GM12878 (cell line): ENCODE measurements around the gene INPP1. TPM values are rescaled to one million over a fixed set of nuclear protein-coding genes. Genes with fewer than 3 reads are reported as not detected.

Source experiments
- ATAC-seq: fragments of 200-7000 bp; cut with Tn5 transposase; 3 replicates; pipeline ENCODE4 v1.9.1; 2020; ENCODE audit warnings: mild to moderate bottlenecking, moderate library complexity
- BruUV-seq: library from RNA; stranded (reverse); fragments of 400-500 nt; replicated peaks from 2 replicates; lab custom pipeline; 2021; lab: Mats Ljungman, UMichigan
- CTCF ChIA-PET: fragments of 300-600 bp; sonication (Branson Sonifier 250); formaldehyde crosslinking; extraction: SDS; loops from one replicate; lab custom pipeline; 2021; ENCODE audit warnings: inconsistent platforms; lab: Yijun Ruan, JAX
- POLR2A ChIA-PET: fragments of 350-600 bp; formaldehyde crosslinking; extraction: SDS; loops from one replicate; lab custom pipeline; 2021; ENCODE audit warnings: inconsistent platforms; lab: Charles Lee
- RAD21 ChIA-PET: fragments of 300-600 bp; sonication (Branson Sonifier 250); formaldehyde crosslinking; loops from one replicate; lab custom pipeline; 2023; ENCODE audit warnings: antibody characterized with exemption; ENCODE audit not compliant: unreplicated experiment; lab: Charles Lee
- SMC1A ChIA-PET: fragments of 300-600 bp; sonication (Branson Sonifier 250); formaldehyde crosslinking; loops from one replicate; lab custom pipeline; 2023; ENCODE audit not compliant: unreplicated experiment, uncharacterized antibody; lab: Charles Lee
- DNase-seq: peaks from one replicate; pipeline ENCODE4 v3.0.0-alpha.2; 2011; ENCODE audit warnings: low read depth, low spot score
- FAIRE-seq: peaks from 3 replicates; lab custom pipeline; 2011; peaks lifted over from hg19 to GRCh38; lab: Jason Lieb, UNC
- H2AFZ ChIP-seq: 2 replicates; pipeline ENCODE4 v1.6.0; 2011; ENCODE audit warnings: low read depth, low read length, control low read depth; ENCODE audit not compliant: control insufficient read depth
- H3K27ac ChIP-seq: 2 replicates; pipeline ENCODE4 v1.5.1; 2011; ENCODE audit warnings: control low read depth; ENCODE audit not compliant: control insufficient read depth, insufficient read depth
- H3K27me3 ChIP-seq, 2 experiments: replicated peaks in 1 of 2; 2 replicates each; pipeline versions ENCODE4 v1.6.0 to v1.6.1; 2011; ENCODE audit warnings: low read length in 1 of 2; ENCODE audit not compliant: control insufficient read depth in 2 of 2, insufficient read depth in 2 of 2
- H3K36me3 ChIP-seq, 2 experiments: 2 replicates each; pipeline ENCODE4 v1.5.1; 2011; ENCODE audit warnings: low read length in 1 of 2; ENCODE audit not compliant: control insufficient read depth in 2 of 2, insufficient read depth in 2 of 2
- H3K4me1 ChIP-seq: 2 replicates; pipeline ENCODE4 v1.6.1; 2011; ENCODE audit warnings: mild to moderate bottlenecking, low read length, moderate library complexity, mixed read lengths; ENCODE audit not compliant: control insufficient read depth, insufficient read depth
- H3K4me2 ChIP-seq: 2 replicates; pipeline ENCODE4 v1.6.0; 2011; ENCODE audit warnings: control low read depth; ENCODE audit not compliant: control insufficient read depth, insufficient read depth
- H3K4me3 ChIP-seq: fragments of 200-600 bp; sonication (generic); 2 replicates; pipeline ENCODE4 v1.5.1; 2016
- H3K79me2 ChIP-seq: 2 replicates; pipeline ENCODE4 v1.6.0; 2011; ENCODE audit warnings: low read length; ENCODE audit not compliant: control insufficient read depth, insufficient read depth
- H3K9ac ChIP-seq: 2 replicates; pipeline ENCODE4 v1.8.0; 2011; ENCODE audit warnings: low read length, control low read depth, mixed read lengths; ENCODE audit not compliant: control insufficient read depth, insufficient read depth
- H3K9me3 ChIP-seq: replicated peaks from 3 replicates; pipeline ENCODE4 v1.5.1; 2011; ENCODE audit warnings: mild to moderate bottlenecking, low read length; ENCODE audit not compliant: control insufficient read depth, insufficient read depth
- H4K20me1 ChIP-seq: 2 replicates; pipeline ENCODE4 v1.6.0; 2011; ENCODE audit not compliant: control insufficient read depth, insufficient read depth
- ATF2 ChIP-seq: IDR thresholded peaks from 2 replicates; pipeline ENCODE4 v1.6.1; 2012; ENCODE audit warnings: low read length, inconsistent platforms
- CHD1 ChIP-seq: IDR thresholded peaks from 2 replicates; pipeline ENCODE4 v1.6.1; 2012; ENCODE audit warnings: low read depth, low read length, improper control_type of control experiment
- CHD2 ChIP-seq: IDR thresholded peaks from 2 replicates; pipeline ENCODE4 v1.6.1; 2011; ENCODE audit warnings: low read depth, low read length, improper control_type of control experiment, borderline replicate concordance
- DPF2 ChIP-seq: fragments of 450-650 bp; IDR thresholded peaks from 2 replicates; pipeline ENCODE4 v1.6.1; 2017; ENCODE audit warnings: mild to moderate bottlenecking
- EED ChIP-seq: sonication (generic); IDR thresholded peaks from 2 replicates; pipeline ENCODE4 v1.6.1; 2016; ENCODE audit warnings: antibody characterized with exemption, low read depth
- ETV6 ChIP-seq, 2 experiments: fragments of 450-650 bp in 1 of 2; IDR thresholded peaks in 1 of 2; conservative IDR thresholded peaks in 1 of 2; 2 replicates each; pipeline ENCODE4 v1.6.1; 2014; ENCODE audit warnings: antibody characterized with exemption in 1 of 2, borderline replicate concordance in 1 of 2, low read depth in 1 of 2, mild to moderate bottlenecking in 1 of 2, moderate library complexity in 1 of 2
- EZH2 ChIP-seq: IDR thresholded peaks from 2 replicates; pipeline ENCODE4 v1.6.1; 2012; ENCODE audit warnings: low read depth, mild to moderate bottlenecking, control low read depth, inconsistent platforms, low read length, borderline replicate concordance; ENCODE audit not compliant: control insufficient read depth
- IRF4 ChIP-seq: IDR thresholded peaks from 2 replicates; pipeline ENCODE4 v1.6.1; 2011; ENCODE audit warnings: low read depth, low read length
- PAX5 ChIP-seq: IDR thresholded peaks from 2 replicates; pipeline ENCODE4 v1.6.1; 2011; ENCODE audit warnings: low read depth, low read length, borderline replicate concordance
- RELA ChIP-seq: fragments of 450-650 bp; IDR thresholded peaks from 2 replicates; pipeline ENCODE4 v1.8.0; 2014; ENCODE audit warnings: borderline replicate concordance; ENCODE audit not compliant: partially characterized antibody
- RUNX3 ChIP-seq: IDR thresholded peaks from 2 replicates; pipeline ENCODE4 v1.6.1; 2012; ENCODE audit warnings: low read length, inconsistent platforms
- SMC3 ChIP-seq: IDR thresholded peaks from 2 replicates; pipeline ENCODE4 v1.6.1; 2011; ENCODE audit warnings: low read length, improper control_type of control experiment, borderline replicate concordance
- SREBF2 ChIP-seq: IDR thresholded peaks from 2 replicates; pipeline ENCODE4 v1.6.1; 2012; ENCODE audit warnings: mild to moderate bottlenecking, low read length
- ZBTB11 ChIP-seq: fragments of 450-650 bp; formaldehyde crosslinking; IDR thresholded peaks from 2 replicates; pipeline ENCODE4 v1.5.0; 2022; ENCODE audit warnings: mild to moderate bottlenecking, missing genetic modification characterization
- ZNF217 ChIP-seq: fragments of 450-650 bp; IDR thresholded peaks from 2 replicates; pipeline ENCODE4 v1.6.1; 2017; ENCODE audit warnings: antibody characterized with exemption, mild to moderate bottlenecking
- WGBS: methylation state at CpG from one replicate; pipeline ENCODE4 v1.1.6; 2016; ENCODE audit warnings: low lambda C conversion rate; ENCODE audit not compliant: insufficient replicate concordance, insufficient coverage; ENCODE audit errors: missing lambda C conversion rate; 5-methylcytosine and 5-hydroxymethylcytosine counted together
- in situ Hi-C: fragments of 300-500 bp; cut with MboI; formaldehyde crosslinking; loops from 9 replicates; pipeline ENCODE4 v1.14.3; 2018; ENCODE audit warnings: mixed read lengths
- intact Hi-C: fragments of 100-400 bp; cut with micrococcal nuclease; formaldehyde crosslinking; loops from one replicate; pipeline ENCODE4 v1.14.2; 2022; ENCODE audit not compliant: unreplicated experiment
- polyA plus RNA-seq, 11 experiments: library from polyadenylated mRNA; depleted of rRNA in 4 of 11; unstranded in 6 of 11; stranded (reverse) in 5 of 11; fragments of >200 nt; fragmentation: Nextera tagmentation in 4 of 11; fragmentation: Illumina TruSeq in 1 of 11; extraction: Ambion mirVana in 4 of 11; extraction: Trizol in 1 of 11; gene quantifications; 1 replicate in 1 of 11; 2 replicates in 10 of 11; pipeline versions ENCODE4 v1.2.1 to v1.2.3, GENCODE V29; 2011 to 2016; ENCODE audit warnings: inconsistent platforms in 2 of 11, missing spikeins in 2 of 11, low read depth in 1 of 11
- total RNA-seq, 4 experiments: library from RNA; depleted of rRNA in 3 of 4; stranded (reverse); fragments of >200 nt in 3 of 4; fragmentation: Illumina TruSeq in 1 of 4; extraction: Trizol in 1 of 4; gene quantifications; 2 replicates each; pipeline versions ENCODE4 v1.2.1 to v1.2.3, GENCODE V29; 2013 to 2021

The INPP1 gene
- total and polyA plus RNA-seq, 10 of the 15 experiments (the other 5 are each of a cell fraction or from before 2014, with no cell fraction given), result 3.3 to 17.9 (median 11.1) TPM

GRCh38 chr2:190417045-190417842, 73.9 kb downstream of the INPP1 start (continued):
- no peak for TF ChIP-seq SREBF2
- TF ChIP-seq ETV6 (conservative IDR thresholded peaks at IDR 0.05 in 1 of 2, IDR thresholded peaks at IDR 0.05 in 1 of 2; ENCODE audit: borderline replicate concordance in 1 of 2, low read depth in 1 of 2), result no peak
- no peak for TF ChIP-seq ZNF217
- no peak for TF ChIP-seq EED
- no peak for TF ChIP-seq RELA
- TF ChIP-seq PAX5, result no peak

GRCh38 chr2:190418727-190419126, 75.3 kb downstream of the INPP1 start:
- CTCF ChIA-PET, result interaction anchor here (1.3 kb wide), 1 partner anchor 8 kb away, joined by 4 read pairs; no protein-coding TSS in a partner anchor
- BruUV-seq, result no TSS peak
- 100% methylated on average over 1 of the region's 1 CpG for WGBS
- no peak overlapping the region for H3K4me3 ChIP-seq
- no peak overlapping the region for H3K27ac ChIP-seq
- ATAC-seq (no peak), FAIRE-seq (no peak), DNase-seq (no peak)
- H2AFZ ChIP-seq, result no peak overlapping the region
- H4K20me1 ChIP-seq, result no peaks in the 10 kb centered on the region
- H3K9ac ChIP-seq, result no peak overlapping the region
- RAD21 ChIA-PET, result no interaction called here
- SMC1A ChIA-PET, result interaction anchor here (1.2 kb wide), 1 partner anchor 9 kb away, joined by 3 read pairs; no protein-coding TSS in a partner anchor
- H3K4me1 ChIP-seq, result peaks cover 8% of the 10 kb centered on the region
- intact Hi-C loops, result no loop called here
- H3K79me2 ChIP-seq, result peaks cover 15% of the 10 kb centered on the region
- no peaks in the 10 kb centered on the region for H3K9me3 ChIP-seq
- POLR2A ChIA-PET, result interaction anchor here (0.6 to 0.9 kb wide), 2 partner anchors 8 to 47 kb away, joined by 3 read pairs; no protein-coding TSS in a partner anchor
- in situ Hi-C loops, result no loop called here
- H3K36me3 ChIP-seq, result no peaks in the 10 kb centered on the region
- no peaks in the 10 kb centered on the region for H3K27me3 ChIP-seq
- H3K4me2 ChIP-seq, result no peak overlapping the region
- TF ChIP-seq ZBTB11 (CRISPR knock-in tag) (no peak), RELA (no peak), SMC3 (no peak), ATF2 (no peak), DPF2 (no peak), IRF4 (no peak), EZH2 (no peak), CHD1 (no peak), RUNX3 (no peak), CHD2 (no peak)
